ENCODE measurements around the gene CFDP1. TPM values are rescaled to one million over a fixed set of nuclear protein-coding genes. Genes with fewer than 3 reads are reported as not detected.

The CFDP1 gene
- total and polyA plus RNA-seq, 12 donors = 40.6 to 129 (median 61.4) TPM

Small RNAs within 50 kb of the gene (small RNA-seq; reads per million reads assigned to genes)
- gene RF00598 (0 reads per million in 2 donors), gene RNU6-758P (0 reads per million in 2 donors)

Other genes with a start within 250 kb of the CFDP1 start
- gene CTRB2, start 226.3 kb downstream of the CFDP1 start, total RNA-seq = 10 to 100 TPM in 1 of 9 donors, 1 to 10 TPM in 4, not detected in 4; 1.5 to 15.1 (median 3.8) TPM
- 1 to 10 TPM in 1 of 3 donors, under 1 TPM in 1, not detected in 1; 0.88 to 2.5 TPM for gene CTRB2, start 226.3 kb downstream of the CFDP1 start, polyA plus RNA-seq
- gene CTRB1, start 214.5 kb downstream of the CFDP1 start, total RNA-seq = 1 to 10 TPM in 6 of 9 donors, under 1 TPM in 1, not detected in 2; 0.67 to 9.9 (median 1.7) TPM
- gene CTRB1, start 214.5 kb downstream of the CFDP1 start, polyA plus RNA-seq = 1 to 10 TPM in 2 of 3 donors, not detected in 1; 2.0 to 4.2 TPM
- gene BCAR1, start 181.9 kb downstream of the CFDP1 start, total RNA-seq = 10 to 100 TPM; 18.2 to 74.9 (median 64.8) TPM
- gene BCAR1, start 181.9 kb downstream of the CFDP1 start, polyA plus RNA-seq = 10 to 100 TPM; 10.2 to 87.7 (median 54.3) TPM
- gene TMEM170A, start 31.2 kb upstream of the CFDP1 start, total RNA-seq = 10 to 100 TPM; 19.2 to 40.7 (median 22.8) TPM
- 10 to 100 TPM in 2 of 3 donors, 1 to 10 TPM in 1; 5.4 to 19.8 (median 10.1) TPM for gene TMEM170A, start 31.2 kb upstream of the CFDP1 start, polyA plus RNA-seq
- 10 to 100 TPM in 7 of 9 donors, 1 to 10 TPM in 2; 6.3 to 65.8 (median 35.7) TPM for gene CHST6, start 61.9 kb upstream of the CFDP1 start, total RNA-seq
- gene CHST6, start 61.9 kb upstream of the CFDP1 start, polyA plus RNA-seq = 1 to 10 TPM; 3.1 to 6.7 (median 3.1) TPM
- under 1 TPM in 7 of 9 donors, not detected in 2; 0.06 to 0.68 (median 0.17) TPM for gene CHST5, start 102.6 kb upstream of the CFDP1 start, total RNA-seq
- gene CHST5, start 102.6 kb upstream of the CFDP1 start, polyA plus RNA-seq = under 1 TPM in 2 of 3 donors, not detected in 1; 0.32 to 0.61 TPM
- gene TMEM231, start 122.7 kb upstream of the CFDP1 start, total RNA-seq = 10 to 100 TPM in 3 of 9 donors, 1 to 10 TPM in 6; 5.9 to 11.3 (median 9.0) TPM
- 10 to 100 TPM in 1 of 3 donors, 1 to 10 TPM in 2; 2.8 to 13.4 (median 4.8) TPM for gene TMEM231, start 122.7 kb upstream of the CFDP1 start, polyA plus RNA-seq
- gene GABARAPL2, start 132.9 kb upstream of the CFDP1 start, total RNA-seq = 100 to 1,000 TPM in 8 of 9 donors, 10 to 100 TPM in 1; 98.2 to 197 (median 171) TPM
- 100 to 1,000 TPM in 2 of 3 donors, 10 to 100 TPM in 1; 93.9 to 200 (median 123) TPM for gene GABARAPL2, start 132.9 kb upstream of the CFDP1 start, polyA plus RNA-seq
- gene ADAT1, start 189.8 kb upstream of the CFDP1 start, total RNA-seq = 100 to 1,000 TPM in 1 of 9 donors, 10 to 100 TPM in 8; 36.7 to 191 (median 50.1) TPM
- gene ADAT1, start 189.8 kb upstream of the CFDP1 start, polyA plus RNA-seq = 10 to 100 TPM; 18.0 to 48.0 (median 19.0) TPM
- gene KARS1, start 214.2 kb upstream of the CFDP1 start, total RNA-seq = 100 to 1,000 TPM in 1 of 9 donors, 10 to 100 TPM in 8; 48.4 to 118 (median 81.5) TPM
- 100 to 1,000 TPM in 1 of 3 donors, 10 to 100 TPM in 2; 59.1 to 156 (median 70.0) TPM for gene KARS1, start 214.2 kb upstream of the CFDP1 start, polyA plus RNA-seq
- 100 to 1,000 TPM in 8 of 9 donors, 10 to 100 TPM in 1; 89.3 to 136 (median 108) TPM for gene TERF2IP, start 214.3 kb upstream of the CFDP1 start, total RNA-seq
- gene TERF2IP, start 214.3 kb upstream of the CFDP1 start, polyA plus RNA-seq = 100 to 1,000 TPM in 1 of 3 donors, 10 to 100 TPM in 2; 86.2 to 178 (median 91.1) TPM
- gene CPHXL2, start 243.5 kb upstream of the CFDP1 start, total RNA-seq = not detected
- gene CPHXL2, start 243.5 kb upstream of the CFDP1 start, polyA plus RNA-seq = not detected

Data from adrenal gland (tissue), 12 donors.